ENCODE data around the gene ITGA2.

DNA sequence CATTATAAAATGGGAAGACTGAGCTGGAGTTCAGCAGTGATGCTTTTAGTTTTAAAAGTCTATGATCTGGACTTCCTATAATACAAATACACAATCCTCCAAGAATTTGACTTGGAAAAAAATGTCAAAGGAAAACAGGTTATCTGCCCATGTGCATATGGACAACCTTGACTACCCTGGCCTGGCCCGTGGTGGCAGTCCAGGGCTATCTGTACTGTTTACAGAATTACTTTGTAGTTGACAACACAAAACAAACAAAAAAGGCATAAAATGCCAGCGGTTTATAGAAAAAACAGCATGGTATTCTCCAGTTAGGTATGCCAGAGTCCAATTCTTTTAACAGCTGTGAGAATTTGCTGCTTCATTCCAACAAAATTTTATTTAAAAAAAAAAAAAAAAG, 103.1 kb downstream of the ITGA2 start:
- TF ChIP-seq, protein P1, sequence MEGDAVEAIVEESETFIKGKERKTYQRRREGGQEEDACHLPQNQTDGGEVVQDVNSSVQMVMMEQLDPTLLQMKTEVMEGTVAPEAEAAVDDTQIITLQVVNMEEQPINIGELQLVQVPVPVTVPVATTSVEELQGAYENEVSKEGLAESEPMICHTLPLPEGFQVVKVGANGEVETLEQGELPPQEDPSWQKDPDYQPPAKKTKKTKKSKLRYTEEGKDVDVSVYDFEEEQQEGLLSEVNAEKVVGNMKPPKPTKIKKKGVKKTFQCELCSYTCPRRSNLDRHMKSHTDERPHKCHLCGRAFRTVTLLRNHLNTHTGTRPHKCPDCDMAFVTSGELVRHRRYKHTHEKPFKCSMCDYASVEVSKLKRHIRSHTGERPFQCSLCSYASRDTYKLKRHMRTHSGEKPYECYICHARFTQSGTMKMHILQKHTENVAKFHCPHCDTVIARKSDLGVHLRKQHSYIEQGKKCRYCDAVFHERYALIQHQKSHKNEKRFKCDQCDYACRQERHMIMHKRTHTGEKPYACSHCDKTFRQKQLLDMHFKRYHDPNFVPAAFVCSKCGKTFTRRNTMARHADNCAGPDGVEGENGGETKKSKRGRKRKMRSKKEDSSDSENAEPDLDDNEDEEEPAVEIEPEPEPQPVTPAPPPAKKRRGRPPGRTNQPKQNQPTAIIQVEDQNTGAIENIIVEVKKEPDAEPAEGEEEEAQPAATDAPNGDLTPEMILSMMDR (IDR thresholded peaks at IDR 0.05; ENCODE audit: insufficient read depth, low read length, poor library complexity, severe bottlenecking) = no peak
- TF ChIP-seq EZH2phosphoT487 (conservative IDR thresholded peaks at IDR 0.05; ENCODE audit: low read length) = no peak
